ENCODE measurements around the gene TCF15. TPM values are rescaled to one million over a fixed set of nuclear protein-coding genes. Genes with fewer than 3 reads are reported as not detected.
A peak's percentile ranks its signal among the peaks of the same experiment; 100 is the strongest.

The TCF15 gene
- total and polyA plus RNA-seq, 2 of the 13 experiments (the other 11 are each of a cell fraction or from before 2014, with no cell fraction given), result not detected

DNA sequence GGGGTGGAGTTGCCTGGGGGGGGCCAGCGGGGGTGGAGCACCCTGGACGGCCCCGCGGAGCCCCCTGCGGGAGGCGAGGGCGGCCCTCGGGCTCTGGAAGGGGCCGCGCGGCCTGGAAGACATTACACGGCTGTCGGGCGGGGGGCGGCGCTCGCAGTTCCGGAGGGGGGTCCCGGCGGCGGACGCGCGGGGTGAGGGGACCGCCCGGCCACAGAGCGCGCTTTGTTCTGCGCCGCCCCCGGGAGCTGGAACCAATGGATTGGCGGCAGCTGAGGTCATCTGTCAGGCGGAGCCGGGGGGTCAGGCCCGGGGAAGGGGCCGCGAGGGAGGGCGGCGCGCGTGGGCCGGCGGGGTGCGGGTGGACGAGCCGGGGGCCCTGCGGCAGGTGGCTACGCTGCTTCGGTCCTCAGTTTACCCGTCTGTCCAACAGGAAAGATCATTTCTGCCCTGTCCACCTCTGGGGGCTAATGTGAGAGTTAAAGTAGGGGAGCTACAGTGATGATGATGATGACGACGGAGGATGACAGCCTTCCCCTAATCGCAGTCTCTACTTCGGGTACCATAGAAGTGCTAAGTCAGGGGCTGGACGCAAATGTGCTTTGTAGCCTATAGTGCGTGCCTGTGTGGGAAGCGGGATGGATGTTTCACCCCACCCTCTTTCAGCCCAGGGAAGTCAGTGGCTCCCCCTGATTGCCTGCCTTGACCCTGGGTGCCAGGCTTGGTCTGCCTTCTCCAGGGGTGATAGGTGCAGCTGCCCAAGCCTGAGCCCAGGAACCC is 32.5 kb upstream of the TCF15 start (continued):
- TF ChIP-seq NR1H2 (CRISPR knock-in tag; IDR thresholded peaks at IDR 0.05; ENCODE audit: borderline replicate concordance, low read depth) (no peak), NFIB (CRISPR knock-in tag; IDR thresholded peaks at IDR 0.05; ENCODE audit: borderline replicate concordance) (no peak), MTF1 (CRISPR knock-in tag; IDR thresholded peaks at IDR 0.05) (no peak), GATAD1 (CRISPR knock-in tag; IDR thresholded peaks at IDR 0.05) (no peak), NBN (conservative IDR thresholded peaks at IDR 0.05) (no peak), TBX2 (CRISPR knock-in tag; IDR thresholded peaks at IDR 0.05; ENCODE audit: borderline replicate concordance) (peak; percentile 69; the same call in 1 of the 2 replicates), DNMT3B (CRISPR knock-in tag; conservative IDR thresholded peaks at IDR 0.05) (no peak), MEF2D (CRISPR knock-in tag; IDR thresholded peaks at IDR 0.05) (no peak), GFI1 (CRISPR knock-in tag; IDR thresholded peaks at IDR 0.05; ENCODE audit: borderline replicate concordance) (peak; percentile 68; the same call in 1 of the 2 replicates), CENPT (CRISPR knock-in tag; IDR thresholded peaks at IDR 0.05; ENCODE audit: low read depth) (no peak), BCL6 (CRISPR knock-in tag; IDR thresholded peaks at IDR 0.05) (0 out of 2 replicates have a peak, but pooled peaks have one; percentile 37), KDM1A (CRISPR knock-in tag; IDR thresholded peaks at IDR 0.05) (no peak; the same call in 1 of the 2 replicates), MLLT10 (CRISPR knock-in tag; IDR thresholded peaks at IDR 0.05) (no peak), IRX3 (CRISPR knock-in tag; IDR thresholded peaks at IDR 0.05; ENCODE audit: borderline replicate concordance, low read depth) (no peak), ZNF747 (CRISPR knock-in tag; IDR thresholded peaks at IDR 0.05; ENCODE audit: borderline replicate concordance) (no peak), KAT8 (CRISPR knock-in tag; IDR thresholded peaks at IDR 0.05) (0 out of 2 replicates have a peak, but pooled peaks have one; percentile 20)
- TF ChIP-seq, protein P1, sequence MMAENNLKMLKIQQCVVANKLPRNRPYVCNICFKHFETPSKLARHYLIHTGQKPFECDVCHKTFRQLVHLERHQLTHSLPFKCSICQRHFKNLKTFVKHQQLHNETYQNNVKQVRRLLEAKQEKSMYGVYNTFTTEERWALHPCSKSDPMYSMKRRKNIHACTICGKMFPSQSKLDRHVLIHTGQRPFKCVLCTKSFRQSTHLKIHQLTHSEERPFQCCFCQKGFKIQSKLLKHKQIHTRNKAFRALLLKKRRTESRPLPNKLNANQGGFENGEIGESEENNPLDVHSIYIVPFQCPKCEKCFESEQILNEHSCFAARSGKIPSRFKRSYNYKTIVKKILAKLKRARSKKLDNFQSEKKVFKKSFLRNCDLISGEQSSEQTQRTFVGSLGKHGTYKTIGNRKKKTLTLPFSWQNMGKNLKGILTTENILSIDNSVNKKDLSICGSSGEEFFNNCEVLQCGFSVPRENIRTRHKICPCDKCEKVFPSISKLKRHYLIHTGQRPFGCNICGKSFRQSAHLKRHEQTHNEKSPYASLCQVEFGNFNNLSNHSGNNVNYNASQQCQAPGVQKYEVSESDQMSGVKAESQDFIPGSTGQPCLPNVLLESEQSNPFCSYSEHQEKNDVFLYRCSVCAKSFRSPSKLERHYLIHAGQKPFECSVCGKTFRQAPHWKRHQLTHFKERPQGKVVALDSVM (CRISPR knock-in tag; IDR thresholded peaks at IDR 0.05), result peak; percentile 55; the same call in 1 of the 2 replicates
- TF ChIP-seq, protein P2, sequence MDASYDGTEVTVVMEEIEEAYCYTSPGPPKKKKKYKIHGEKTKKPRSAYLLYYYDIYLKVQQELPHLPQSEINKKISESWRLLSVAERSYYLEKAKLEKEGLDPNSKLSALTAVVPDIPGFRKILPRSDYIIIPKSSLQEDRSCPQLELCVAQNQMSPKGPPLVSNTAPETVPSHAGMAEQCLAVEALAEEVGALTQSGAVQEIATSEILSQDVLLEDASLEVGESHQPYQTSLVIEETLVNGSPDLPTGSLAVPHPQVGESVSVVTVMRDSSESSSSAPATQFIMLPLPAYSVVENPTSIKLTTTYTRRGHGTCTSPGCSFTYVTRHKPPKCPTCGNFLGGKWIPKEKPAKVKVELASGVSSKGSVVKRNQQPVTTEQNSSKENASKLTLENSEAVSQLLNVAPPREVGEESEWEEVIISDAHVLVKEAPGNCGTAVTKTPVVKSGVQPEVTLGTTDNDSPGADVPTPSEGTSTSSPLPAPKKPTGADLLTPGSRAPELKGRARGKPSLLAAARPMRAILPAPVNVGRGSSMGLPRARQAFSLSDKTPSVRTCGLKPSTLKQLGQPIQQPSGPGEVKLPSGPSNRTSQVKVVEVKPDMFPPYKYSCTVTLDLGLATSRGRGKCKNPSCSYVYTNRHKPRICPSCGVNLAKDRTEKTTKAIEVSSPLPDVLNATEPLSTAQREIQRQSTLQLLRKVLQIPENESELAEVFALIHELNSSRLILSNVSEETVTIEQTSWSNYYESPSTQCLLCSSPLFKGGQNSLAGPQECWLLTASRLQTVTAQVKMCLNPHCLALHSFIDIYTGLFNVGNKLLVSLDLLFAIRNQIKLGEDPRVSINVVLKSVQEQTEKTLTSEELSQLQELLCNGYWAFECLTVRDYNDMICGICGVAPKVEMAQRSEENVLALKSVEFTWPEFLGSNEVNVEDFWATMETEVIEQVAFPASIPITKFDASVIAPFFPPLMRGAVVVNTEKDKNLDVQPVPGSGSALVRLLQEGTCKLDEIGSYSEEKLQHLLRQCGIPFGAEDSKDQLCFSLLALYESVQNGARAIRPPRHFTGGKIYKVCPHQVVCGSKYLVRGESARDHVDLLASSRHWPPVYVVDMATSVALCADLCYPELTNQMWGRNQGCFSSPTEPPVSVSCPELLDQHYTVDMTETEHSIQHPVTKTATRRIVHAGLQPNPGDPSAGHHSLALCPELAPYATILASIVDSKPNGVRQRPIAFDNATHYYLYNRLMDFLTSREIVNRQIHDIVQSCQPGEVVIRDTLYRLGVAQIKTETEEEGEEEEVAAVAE (CRISPR knock-in tag; IDR thresholded peaks at IDR 0.05; ENCODE audit: borderline replicate concordance), result no peak
- TF ChIP-seq, protein P3, sequence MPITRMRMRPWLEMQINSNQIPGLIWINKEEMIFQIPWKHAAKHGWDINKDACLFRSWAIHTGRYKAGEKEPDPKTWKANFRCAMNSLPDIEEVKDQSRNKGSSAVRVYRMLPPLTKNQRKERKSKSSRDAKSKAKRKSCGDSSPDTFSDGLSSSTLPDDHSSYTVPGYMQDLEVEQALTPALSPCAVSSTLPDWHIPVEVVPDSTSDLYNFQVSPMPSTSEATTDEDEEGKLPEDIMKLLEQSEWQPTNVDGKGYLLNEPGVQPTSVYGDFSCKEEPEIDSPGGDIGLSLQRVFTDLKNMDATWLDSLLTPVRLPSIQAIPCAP (CRISPR knock-in tag; IDR thresholded peaks at IDR 0.05; ENCODE audit: low read depth), result no peak
- TF ChIP-seq, protein P4, sequence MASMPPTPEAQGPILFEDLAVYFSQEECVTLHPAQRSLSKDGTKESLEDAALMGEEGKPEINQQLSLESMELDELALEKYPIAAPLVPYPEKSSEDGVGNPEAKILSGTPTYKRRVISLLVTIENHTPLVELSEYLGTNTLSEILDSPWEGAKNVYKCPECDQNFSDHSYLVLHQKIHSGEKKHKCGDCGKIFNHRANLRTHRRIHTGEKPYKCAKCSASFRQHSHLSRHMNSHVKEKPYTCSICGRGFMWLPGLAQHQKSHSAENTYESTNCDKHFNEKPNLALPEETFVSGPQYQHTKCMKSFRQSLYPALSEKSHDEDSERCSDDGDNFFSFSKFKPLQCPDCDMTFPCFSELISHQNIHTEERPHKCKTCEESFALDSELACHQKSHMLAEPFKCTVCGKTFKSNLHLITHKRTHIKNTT (CRISPR knock-in tag; IDR thresholded peaks at IDR 0.05), result no peak
- TF ChIP-seq, protein P5, sequence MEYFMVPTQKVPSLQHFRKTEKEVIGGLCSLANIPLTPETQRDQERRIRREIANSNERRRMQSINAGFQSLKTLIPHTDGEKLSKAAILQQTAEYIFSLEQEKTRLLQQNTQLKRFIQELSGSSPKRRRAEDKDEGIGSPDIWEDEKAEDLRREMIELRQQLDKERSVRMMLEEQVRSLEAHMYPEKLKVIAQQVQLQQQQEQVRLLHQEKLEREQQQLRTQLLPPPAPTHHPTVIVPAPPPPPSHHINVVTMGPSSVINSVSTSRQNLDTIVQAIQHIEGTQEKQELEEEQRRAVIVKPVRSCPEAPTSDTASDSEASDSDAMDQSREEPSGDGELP (IDR thresholded peaks at IDR 0.05; ENCODE audit: borderline replicate concordance, low read depth), result peak; percentile 54; the same call in 1 of the 2 replicates

Measured in HepG2 (cell line).